HG02678 (cell line): ENCODE measurements around the gene FLT3.
A peak's percentile ranks its signal among the peaks of the same experiment; 100 is the strongest.
"Not testable (repeated sequence)": the region's sequence is repeated elsewhere in the genome, so short reads cannot be mapped to it uniquely, and the experiment has no call there.

Experiments
- ATAC-seq: cut with Tn5 transposase; IDR thresholded peaks from one replicate; pipeline ENCODE4 v1.9.1; 2021; ENCODE audit warnings: mild to moderate bottlenecking, moderate library complexity; ENCODE audit not compliant: unreplicated experiment

The FLT3 gene

DNA sequence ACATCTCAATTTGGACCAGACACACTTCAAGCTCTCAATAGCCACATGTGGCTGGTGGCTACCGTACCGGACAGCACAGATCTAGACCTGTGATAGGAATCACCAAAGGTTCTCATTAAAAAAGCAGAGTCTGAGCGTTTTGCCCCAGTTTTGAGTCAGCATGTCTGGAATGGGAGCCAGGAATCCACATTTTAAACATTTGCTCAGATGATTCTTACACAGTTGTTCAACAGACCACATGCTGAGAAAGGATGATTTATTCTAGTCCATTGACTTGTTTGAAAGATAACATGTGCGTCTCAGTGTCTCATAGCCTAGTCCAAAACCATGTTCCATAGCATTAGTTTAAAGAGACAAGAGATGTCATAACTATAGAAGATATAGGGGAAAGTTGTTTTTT, 53.4 kb downstream of the FLT3 start:
- no peak for ATAC-seq

DNA sequence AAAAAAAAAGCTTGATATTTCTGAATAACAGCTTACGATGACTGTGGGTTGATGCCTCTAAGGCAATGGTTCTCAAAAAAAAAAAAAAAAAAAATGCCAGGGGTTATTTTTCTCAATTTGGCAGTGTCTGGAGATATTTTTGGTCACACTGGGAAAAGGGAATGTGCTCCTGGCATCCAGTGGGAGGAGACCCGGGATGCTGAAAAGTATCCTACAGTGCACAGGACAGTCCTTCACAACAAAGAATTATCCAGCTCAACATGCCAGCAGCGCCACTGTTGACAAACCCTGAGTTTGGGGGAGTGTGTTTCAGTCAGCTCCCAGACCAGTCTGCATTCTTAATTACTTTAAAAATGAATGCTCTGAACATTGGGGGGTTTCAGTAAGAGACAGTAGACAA, 54.5 kb downstream of the FLT3 start:
- ATAC-seq = no peak

DNA sequence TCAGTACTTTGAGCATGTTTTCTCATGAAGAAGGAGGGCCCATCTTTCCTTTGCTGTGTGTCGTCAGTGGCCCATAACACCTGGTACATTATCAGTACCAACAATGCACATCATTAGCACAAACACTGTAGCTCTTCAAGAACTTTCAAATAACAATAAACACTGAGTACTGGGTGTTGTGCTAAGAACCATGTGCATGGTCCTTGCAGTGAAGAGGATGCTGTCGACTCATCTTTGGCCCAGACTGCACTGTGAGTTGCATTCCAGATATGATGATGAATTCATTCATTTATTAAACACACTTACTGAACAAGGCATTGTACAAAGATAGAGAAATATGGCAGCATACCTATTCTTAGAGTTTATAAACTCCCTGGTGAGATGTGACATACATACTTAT, 55.8 kb downstream of the FLT3 start:
- no peak for ATAC-seq

DNA sequence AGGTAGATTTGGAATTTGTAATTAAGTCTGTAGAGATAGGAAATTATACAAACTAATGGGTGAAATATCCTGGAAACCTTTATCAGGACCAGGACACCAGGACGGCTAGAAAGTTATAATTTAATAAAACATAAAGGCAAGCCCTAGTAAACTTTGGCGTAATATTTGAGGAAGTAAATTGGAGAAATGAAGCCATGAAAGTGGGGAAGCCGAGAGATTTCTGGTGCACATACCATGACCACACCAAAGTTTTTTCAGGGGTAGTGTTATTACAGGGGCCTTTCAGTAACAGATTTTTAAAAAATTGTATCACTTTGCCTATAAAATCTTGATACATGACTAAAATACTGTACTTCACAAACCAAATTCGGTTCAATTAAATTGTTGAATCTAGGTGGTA, 57.2 kb downstream of the FLT3 start:
- ATAC-seq = no peak

DNA sequence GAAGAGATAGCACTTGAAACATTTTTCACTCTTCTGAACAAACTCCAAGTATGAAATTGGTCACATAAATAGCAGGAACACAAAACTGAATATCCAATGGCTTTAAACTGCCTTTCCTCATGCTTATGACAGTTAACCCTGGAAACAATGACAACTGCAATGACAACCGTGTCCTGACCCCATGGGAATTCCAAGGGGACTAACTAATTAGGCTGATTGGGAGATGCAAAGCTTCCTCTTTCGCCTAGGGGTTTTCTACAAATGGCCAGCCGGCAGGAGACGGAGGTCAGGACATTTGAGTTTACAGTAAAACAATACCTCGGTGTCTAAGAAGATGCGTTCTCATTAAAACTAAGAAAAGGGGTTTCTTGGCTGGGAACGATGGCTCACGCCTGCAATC, 58.9 kb downstream of the FLT3 start:
- ATAC-seq = no peak

DNA sequence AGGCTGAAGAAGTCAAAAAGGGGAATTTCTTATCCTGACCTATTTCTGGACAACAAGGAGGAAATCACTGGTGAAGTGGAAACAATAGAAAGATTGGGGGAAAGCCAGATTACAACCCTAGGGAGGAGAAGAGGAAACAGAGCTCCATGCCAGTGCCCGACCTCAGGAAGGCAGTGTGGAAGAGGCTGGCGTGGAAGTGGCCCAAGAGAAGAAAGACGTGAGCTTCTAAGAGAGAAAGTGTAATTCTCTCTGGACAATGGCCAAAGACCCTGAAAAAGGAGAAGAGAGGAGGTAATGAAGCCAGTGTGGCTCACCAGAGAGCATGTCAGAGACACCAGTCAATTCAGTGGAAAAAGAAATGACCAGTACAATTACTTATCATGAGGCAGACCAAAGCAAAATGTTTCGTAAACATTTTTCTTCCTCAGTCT, 59.3 kb downstream of the FLT3 start:
- ATAC-seq = no peak

DNA sequence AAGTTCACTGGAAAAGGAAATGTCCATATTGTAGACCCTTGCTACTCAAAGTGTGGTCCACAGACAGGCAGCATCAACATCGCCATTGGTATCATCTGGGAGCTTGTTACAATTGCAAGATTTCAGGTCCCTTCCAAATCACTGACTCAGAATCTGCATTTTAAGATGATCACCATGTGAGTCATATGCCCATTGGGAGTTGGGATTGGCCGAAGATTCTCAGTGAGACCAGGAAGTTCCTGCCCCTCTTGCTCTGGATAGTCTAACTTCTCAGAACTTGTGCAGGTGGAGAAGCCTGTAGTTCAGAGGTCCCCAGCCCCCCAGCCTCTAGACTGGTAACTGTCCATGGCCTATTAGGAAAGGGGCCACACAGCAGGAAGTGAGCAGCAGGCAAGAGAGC, 63.0 kb downstream of the FLT3 start:
- ATAC-seq = no peak

DNA sequence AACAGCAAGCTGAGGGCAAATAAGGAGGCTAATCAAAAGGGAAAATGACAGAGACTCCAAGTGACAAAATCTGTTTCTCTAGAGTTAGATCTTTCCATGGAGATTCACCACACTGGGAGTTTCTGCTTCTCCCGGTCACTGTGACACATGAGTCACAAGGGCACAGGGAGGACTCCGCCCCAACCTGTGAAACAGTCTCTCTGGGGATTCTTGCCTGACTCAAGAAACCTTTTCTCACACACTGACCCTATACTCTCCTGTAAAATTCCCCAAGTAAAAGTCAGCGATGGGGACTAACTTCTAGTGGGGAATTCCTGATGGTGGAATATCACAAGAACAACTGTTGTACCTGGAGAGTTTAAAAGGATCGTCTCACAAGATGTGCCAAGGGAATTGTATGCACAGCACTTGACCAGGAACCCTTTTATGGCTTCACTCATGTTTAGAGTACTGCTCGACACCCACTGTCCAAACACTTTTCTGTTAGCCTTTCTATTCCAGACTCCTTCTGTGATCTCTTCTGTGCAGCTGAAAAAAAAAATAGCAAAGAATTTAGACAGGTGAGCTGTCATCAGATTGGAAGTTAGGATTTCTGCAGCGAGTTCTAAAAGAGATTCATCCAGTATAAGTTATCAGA, 65.1 kb downstream of the FLT3 start:
- no peak for ATAC-seq

DNA sequence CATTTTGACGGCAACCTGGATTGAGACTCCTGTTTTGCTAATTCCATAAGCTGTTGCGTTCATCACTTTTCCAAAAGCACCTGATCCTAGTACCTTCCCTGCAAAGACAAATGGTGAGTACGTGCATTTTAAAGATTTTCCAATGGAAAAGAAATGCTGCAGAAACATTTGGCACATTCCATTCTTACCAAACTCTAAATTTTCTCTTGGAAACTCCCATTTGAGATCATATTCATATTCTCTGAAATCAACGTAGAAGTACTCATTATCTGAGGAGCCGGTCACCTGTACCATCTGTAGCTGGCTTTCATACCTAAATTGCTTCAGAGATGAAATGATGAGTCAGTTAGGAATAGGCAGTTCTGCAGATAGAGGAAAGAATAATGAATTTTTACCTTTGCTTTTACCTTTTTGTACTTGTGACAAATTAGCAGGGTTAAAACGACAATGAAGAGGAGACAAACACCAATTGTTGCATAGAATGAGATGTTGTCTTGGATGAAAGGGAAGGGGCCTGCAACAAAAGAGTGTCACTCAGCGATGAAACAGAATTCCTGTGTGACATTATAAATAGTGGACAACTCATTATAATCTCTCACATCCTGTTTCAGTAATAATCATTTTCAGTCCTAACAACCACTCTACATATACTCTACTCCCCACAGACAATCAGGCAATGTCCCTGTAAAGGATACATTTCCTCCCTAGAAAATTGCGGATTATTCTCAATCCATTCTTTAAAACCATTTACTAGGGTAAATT, 66.3 kb downstream of the FLT3 start:
- ATAC-seq = no peak

DNA sequence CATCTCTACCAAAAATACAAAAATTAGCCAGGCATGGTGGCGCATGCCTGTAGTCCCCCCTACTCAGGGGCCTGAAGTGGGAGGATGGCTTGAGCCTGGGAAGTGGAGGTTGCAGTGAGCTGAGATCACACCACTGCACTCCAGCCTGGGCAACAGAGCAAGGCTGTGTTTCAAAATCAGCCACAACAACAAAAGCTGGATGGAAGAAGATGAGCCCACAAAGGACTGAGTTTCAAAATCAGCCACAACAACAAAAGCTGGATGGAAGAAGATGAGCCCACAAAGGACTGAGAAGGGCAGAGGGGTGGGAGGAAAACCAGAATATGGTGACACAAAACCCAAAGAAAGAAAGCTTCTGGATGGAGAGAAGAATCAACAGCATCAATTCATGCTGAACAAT, 67.9 kb downstream of the FLT3 start:
- ATAC-seq = not testable (repeated sequence)

DNA sequence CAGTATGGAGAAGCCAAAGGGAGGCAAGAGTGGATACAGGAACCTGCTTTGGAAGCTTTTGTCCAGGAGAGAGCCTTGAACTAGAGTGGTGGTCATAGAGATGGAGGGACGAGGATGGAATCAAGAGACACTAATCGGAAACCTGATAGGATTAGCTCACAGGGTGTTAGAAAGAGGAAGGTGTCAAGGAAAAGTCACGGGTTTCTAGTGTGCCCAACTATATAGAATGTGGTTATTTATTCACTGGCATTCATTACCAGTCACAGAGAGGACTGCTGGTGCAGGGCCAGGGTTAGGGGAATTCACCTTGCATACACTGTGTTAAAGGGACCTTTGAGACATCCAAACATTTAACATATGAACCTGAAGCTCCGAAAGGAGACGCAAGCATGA, 68.5 kb downstream of the FLT3 start:
- ATAC-seq = peak; percentile 7

DNA sequence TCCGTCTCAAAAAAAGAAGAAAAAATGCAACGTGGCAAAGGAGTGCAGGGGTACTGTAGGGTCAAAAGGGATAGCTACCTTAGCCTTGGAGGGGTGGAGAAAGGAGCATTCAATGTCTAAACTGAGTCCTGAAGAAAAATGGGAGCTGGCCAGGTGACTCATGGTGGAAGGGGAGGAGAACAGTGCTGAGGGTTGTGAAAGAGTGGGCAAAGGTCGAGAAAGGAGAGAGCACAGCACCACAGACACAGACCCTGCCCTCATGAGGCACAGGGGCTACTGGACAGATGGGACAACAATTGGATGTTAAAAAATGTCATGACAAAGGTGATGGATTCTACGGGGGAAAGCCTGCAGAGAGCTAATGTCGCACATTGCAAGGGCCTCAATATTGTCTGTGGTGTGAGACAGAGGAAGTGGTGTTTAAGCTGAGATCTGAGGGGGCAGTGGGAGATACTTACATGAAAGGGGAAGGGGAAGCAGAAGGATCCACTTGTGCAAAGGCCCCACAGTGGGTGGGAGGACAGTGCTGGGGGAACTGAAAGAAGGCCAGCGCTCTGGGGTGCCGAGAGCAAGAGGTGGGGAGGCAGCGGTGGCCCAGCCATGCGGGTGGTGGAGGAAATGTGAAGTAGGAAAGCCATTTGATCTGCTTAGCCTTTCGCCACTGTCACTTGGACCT, 69.0 kb downstream of the FLT3 start:
- ATAC-seq = peak; percentile 56

DNA sequence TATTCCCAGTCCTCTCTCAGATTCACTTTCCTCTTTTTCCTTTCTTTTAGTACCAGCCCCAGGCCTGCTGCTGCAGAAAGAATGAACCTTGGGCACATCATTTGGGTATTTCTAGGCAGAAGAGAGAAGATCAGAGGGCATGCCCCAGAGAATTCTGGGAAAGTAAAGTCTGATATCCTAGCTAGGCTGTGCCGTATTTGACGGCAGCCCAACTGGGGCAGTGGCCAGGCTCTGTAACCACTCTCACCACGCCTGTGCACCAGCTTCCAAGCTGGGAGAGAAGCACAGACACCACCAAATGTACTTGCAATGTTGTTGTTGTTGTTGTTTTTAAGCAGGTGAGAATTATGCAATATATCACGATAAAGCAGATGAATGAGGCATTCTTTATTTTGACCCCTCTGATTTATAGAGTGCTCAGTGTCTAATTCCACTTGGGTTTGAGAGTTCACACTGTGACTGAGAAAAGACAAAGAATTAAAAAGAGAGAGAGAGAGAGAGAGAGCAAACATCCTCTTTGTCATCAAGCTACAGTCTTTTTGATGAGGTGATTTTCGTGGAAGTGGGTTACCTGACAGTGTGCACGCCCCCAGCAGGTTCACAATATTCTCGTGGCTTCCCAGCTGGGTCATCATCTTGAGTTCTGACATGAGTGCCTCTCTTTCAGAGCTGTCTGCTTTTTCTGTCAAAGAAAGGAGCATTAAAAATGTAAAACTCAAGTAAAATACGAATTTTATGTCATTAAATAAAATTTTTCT, 72.6 kb downstream of the FLT3 start:
- no peak for ATAC-seq

DNA sequence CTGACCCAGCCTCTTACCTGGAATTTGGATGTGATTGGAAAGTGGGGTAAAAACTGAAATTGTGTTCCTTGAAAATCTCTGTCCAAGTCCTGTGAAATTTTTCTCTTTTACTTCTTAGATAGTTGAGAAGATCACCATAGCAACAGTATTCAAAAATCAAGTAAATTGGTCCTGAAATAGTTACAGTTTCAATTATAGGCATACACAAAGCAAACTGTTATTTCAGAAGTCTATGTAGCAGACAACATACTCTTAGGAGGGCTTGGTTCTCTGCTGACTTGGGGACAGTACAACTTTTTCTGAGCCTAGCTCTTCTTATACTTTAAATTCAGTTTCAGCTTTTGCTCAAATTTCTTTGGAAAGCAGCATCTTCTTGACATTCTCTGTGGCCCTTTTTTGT, 73.3 kb downstream of the FLT3 start:
- ATAC-seq = no peak

DNA sequence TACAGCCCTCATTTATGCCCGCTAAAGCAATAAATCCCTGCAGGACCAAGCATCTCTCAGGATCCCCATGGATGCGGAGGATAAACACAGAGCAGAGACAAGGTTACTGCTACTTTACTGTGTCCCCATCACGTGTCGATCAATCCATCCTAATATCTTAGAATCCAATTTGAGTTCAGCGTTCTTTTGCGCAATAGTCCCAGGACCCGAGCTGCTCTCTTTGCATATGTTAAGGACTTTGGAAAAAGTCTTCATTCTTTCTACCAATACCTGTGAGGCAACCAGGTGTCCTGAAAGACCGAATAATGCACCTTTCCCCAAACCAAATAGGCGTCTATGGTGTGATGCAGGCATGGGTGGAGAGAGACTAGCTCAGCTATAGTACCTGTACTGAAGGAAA, 73.9 kb downstream of the FLT3 start:
- ATAC-seq = no peak

DNA sequence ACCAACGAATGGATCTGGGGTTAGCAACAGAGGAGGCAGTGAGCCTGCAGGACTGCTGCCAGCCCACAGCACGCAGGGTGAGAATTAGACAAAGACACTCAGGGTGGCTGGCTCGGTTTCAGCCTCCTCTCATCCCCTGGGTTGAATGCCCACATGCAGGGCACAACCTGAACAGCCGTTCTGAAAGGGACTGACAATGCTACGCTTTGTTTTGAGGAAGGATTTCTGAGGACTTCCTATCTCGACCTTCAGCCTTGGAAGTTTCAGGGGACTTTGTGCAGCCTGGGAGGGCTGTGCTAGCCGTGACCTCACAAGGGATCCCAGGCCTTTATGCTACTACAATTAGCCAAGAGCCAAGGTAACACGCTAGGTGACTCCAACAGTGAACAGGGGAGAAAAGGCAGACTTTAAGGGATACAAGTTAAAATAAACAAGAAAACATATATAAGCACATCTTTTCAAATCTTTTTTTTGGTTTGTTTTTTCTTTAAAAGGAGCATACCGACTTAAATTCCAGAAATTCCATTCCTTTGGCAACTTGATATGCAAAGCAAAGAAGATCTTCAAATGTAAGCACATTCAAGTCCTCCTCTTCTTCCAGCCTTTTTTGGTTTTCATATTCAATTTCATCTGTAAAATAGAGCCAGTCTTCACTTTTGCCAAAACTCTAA, 77.4 kb downstream of the FLT3 start:
- no peak for ATAC-seq

DNA sequence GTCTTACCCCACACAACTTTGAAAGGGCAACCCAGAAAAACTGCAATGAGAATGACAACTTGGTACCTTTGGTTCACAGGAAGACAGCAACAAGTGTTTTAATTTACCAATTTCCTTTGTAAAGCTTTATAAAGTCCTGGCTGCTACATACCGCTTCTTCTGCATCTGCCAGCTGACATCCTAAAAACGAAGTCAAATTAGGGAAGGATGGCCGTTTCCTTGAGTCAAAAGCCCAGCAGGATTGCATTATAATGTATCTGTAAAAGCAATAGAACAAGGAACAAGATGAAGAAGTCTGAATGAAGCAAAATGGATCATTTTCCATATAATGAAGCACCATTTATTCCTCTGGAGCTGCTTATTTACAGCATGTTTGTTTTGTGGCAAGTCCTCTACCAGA, 86.1 kb downstream of the FLT3 start:
- no peak for ATAC-seq

DNA sequence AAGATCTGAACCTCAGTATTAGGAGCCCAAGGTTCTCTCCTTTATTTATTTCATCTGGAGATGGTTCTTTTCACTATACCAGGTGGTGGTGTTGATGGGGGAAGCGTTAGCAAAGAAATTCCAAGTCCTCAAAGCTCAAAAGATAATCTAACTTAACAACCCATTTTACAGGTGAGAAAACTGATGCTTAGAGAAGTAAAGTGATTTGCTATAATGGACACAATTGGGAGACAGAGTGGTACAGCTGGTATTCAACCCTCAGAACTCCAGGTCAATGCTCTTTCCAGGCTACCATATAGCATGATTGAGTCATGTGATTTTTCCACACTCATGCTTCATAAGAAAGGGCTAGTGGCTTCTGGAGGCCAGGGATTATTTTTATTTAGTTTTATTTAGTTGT, 86.9 kb downstream of the FLT3 start:
- ATAC-seq = no peak

DNA sequence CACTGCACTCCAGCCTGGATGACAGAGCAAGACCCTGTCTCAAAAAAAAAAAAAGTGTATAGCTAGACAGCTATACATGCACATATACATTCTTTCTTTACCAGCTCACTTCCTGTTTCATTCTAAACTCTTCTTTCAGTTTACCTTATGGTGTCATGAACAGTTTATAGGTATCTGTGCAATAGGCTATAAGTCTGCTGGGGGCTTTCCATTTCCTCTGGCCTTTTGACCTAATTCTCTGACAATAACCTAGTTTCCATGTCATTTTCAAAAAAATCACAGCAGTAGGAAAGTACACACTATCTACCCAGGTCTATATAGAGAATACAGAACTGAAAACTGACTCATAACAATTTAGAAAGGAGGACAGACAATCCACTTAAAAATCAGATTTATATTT, 87.5 kb downstream of the FLT3 start:
- peak; percentile 90 for ATAC-seq

DNA sequence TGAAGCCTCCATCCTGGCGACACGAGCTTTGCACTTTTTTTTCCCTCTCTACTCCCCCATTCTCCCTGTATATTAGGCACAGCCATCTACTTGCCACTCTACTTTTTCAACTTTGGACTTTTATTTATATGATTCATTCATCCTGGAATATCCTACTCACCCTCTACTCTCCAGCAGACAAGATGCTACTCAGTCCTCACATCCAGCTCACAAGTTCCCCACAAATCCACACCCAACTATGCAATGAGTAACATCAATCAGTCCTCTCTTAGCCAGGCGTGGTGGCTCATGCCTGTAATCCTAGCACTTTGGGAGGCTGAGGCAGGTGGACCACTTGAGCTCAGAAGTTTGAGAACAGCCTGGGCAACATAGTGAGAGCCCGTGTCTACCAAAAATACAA, 88.0 kb downstream of the FLT3 start:
- ATAC-seq = no peak

DNA sequence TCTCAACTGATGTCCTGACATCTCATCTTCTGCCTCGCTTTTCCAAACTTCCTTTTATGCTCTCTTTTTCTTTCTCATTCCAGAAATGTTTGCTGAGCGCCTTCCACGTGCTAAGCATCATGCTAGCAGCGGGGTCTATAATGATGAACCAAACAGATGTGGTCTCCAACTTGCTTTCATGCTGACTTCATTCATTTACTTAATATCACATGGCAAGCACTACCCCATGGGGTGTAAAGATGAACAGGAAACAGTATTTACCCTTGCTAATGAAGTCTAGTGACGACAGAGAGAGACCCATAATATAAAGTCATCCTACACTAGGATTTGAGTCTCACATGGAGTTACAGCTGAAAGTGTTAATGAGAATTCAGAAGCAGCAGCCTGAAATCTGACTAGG, 90.3 kb downstream of the FLT3 start:
- no peak for ATAC-seq
